IMR-90 (cell line): ENCODE data around the gene PSMA6. TPM values are rescaled to one million over a fixed set of nuclear protein-coding genes. Genes with fewer than 3 reads are reported as not detected.

ENCODE experiments used
- ATAC-seq: fragments of 200-7000 bp; cut with Tn5 transposase; 2 replicates; pipeline ENCODE4 v1.9.1; 2020; ENCODE audit warnings: low read depth, mild to moderate bottlenecking, moderate library complexity
- BruUV-seq: library from RNA; stranded (reverse); fragments of 400-500 nt; replicated peaks from 2 replicates; lab custom pipeline; 2021; lab: Mats Ljungman, UMichigan
- CTCF ChIA-PET: fragments of 300-600 bp; formaldehyde crosslinking; extraction: SDS; loops from one replicate; lab custom pipeline; 2021; ENCODE audit warnings: antibody characterized with exemption; lab: Yijun Ruan, JAX
- POLR2A ChIA-PET: fragments of 300-600 bp; sonication (Branson Sonifier 250); formaldehyde crosslinking; loops from one replicate; lab custom pipeline; 2022; ENCODE audit warnings: antibody characterized with exemption; ENCODE audit not compliant: unreplicated experiment; lab: Charles Lee
- DNase-seq: peaks from one replicate; pipeline ENCODE4 v3.0.0; 2013
- H2AFZ ChIP-seq: replicated peaks from 2 replicates; pipeline ENCODE3; 2013; ENCODE audit warnings: low read length, mild to moderate bottlenecking; ENCODE audit not compliant: poor library complexity
- H2AK5ac ChIP-seq: 2 replicates; pipeline ENCODE4 v1.6.1; 2013; ENCODE audit warnings: low read depth, low read length, inconsistent platforms
- H2AK9ac ChIP-seq: replicated peaks from 2 replicates; pipeline ENCODE3; 2013; ENCODE audit warnings: mild to moderate bottlenecking, low read depth, low read length, moderate library complexity; ENCODE audit not compliant: poor library complexity
- H2BK120ac ChIP-seq: 2 replicates; pipeline ENCODE4 v1.6.1; 2013; ENCODE audit warnings: low read depth, low read length, inconsistent platforms
- H2BK15ac ChIP-seq: 3 replicates; pipeline ENCODE4 v1.6.1; 2013; ENCODE audit warnings: low read depth, low read length, inconsistent platforms
- H2BK20ac ChIP-seq: 2 replicates; pipeline ENCODE4 v1.6.1; 2013; ENCODE audit warnings: low read depth, mild to moderate bottlenecking, inconsistent platforms, low read length, moderate library complexity
- H2BK5ac ChIP-seq: 2 replicates; pipeline ENCODE4 v1.6.1; 2013; ENCODE audit warnings: mild to moderate bottlenecking, low read depth, low read length, inconsistent platforms; ENCODE audit not compliant: poor library complexity, severe bottlenecking
- H3K14ac ChIP-seq: replicated peaks from 2 replicates; pipeline ENCODE4 v1.6.1; 2013; ENCODE audit warnings: low read depth, low read length, inconsistent platforms
- H3K18ac ChIP-seq: 2 replicates; pipeline ENCODE4 v1.6.1; 2013; ENCODE audit warnings: low read depth, low read length, control low read depth
- H3K23ac ChIP-seq: 2 replicates; pipeline ENCODE4 v1.6.1; 2013; ENCODE audit warnings: low read depth, low read length, inconsistent platforms
- H3K27ac ChIP-seq: 2 replicates; pipeline ENCODE4 v1.5.1; 2013; ENCODE audit warnings: mild to moderate bottlenecking, control low read depth, low read length; ENCODE audit not compliant: insufficient read depth
- H3K27me3 ChIP-seq: 2 replicates; pipeline ENCODE4 v1.6.1; 2013; ENCODE audit warnings: low read length; ENCODE audit not compliant: control insufficient read depth, insufficient read depth
- H3K36me3 ChIP-seq: 2 replicates; pipeline ENCODE4 v1.6.1; 2013; ENCODE audit warnings: low read length, mixed read lengths; ENCODE audit not compliant: control insufficient read depth, insufficient read depth
- H3K4ac ChIP-seq: 2 replicates; pipeline ENCODE4 v1.6.1; 2013; ENCODE audit warnings: low read depth, low read length, inconsistent platforms
- H3K4me1 ChIP-seq: 2 replicates; pipeline ENCODE4 v1.6.1; 2013; ENCODE audit warnings: low read length, mixed read lengths; ENCODE audit not compliant: control insufficient read depth, insufficient read depth
- H3K4me2 ChIP-seq: 2 replicates; pipeline ENCODE4 v1.6.1; 2013; ENCODE audit warnings: low read depth, mild to moderate bottlenecking, control low read depth, low read length, moderate library complexity
- H3K4me3 ChIP-seq: 2 replicates; pipeline ENCODE4 v1.5.1; 2013; ENCODE audit warnings: low read depth, mild to moderate bottlenecking, control low read depth, low read length, moderate library complexity; ENCODE audit not compliant: insufficient read depth
- H3K56ac ChIP-seq: 2 replicates; pipeline ENCODE4 v1.6.1; 2013; ENCODE audit warnings: low read length, inconsistent platforms; ENCODE audit not compliant: insufficient read depth; ENCODE audit errors: extremely low read depth
- H3K79me1 ChIP-seq, 2 experiments: 2 replicates each; pipeline ENCODE4 v1.6.1; 2013; ENCODE audit warnings: low read length in 2 of 2, inconsistent platforms in 1 of 2, low read depth in 1 of 2
- H3K9ac ChIP-seq: 2 replicates; pipeline ENCODE4 v1.6.1; 2013; ENCODE audit warnings: low read depth, low read length, control low read depth
- H3K9me1 ChIP-seq: 2 replicates; pipeline ENCODE4 v1.6.1; 2013; ENCODE audit warnings: low read length, inconsistent platforms; ENCODE audit not compliant: insufficient read depth
- H3K9me3 ChIP-seq: 2 replicates; pipeline ENCODE4 v1.6.1; 2013; ENCODE audit warnings: low read length; ENCODE audit not compliant: control insufficient read depth, insufficient read depth
- H4K20me1 ChIP-seq: 2 replicates; pipeline ENCODE4 v1.6.1; 2013; ENCODE audit warnings: low read length, inconsistent platforms; ENCODE audit not compliant: insufficient read depth
- H4K5ac ChIP-seq: 2 replicates; pipeline ENCODE4 v1.6.1; 2013; ENCODE audit warnings: mild to moderate bottlenecking, low read depth, low read length, control low read depth
- H4K8ac ChIP-seq, 2 experiments: 2 replicates each; pipeline ENCODE4 v1.6.1; 2013; ENCODE audit warnings: low read depth in 2 of 2, low read length in 2 of 2, control low read depth in 1 of 2, inconsistent platforms in 1 of 2
- H4K91ac ChIP-seq: 2 replicates; pipeline ENCODE4 v1.6.1; 2013; ENCODE audit warnings: low read depth, low read length, inconsistent platforms; ENCODE audit not compliant: insufficient read depth
- RAD21 ChIP-seq: IDR thresholded peaks from 2 replicates; pipeline ENCODE4 v1.6.1; 2012; ENCODE audit warnings: low read length, improper control_type of control experiment
- WGBS, 2 experiments: methylation state at CpG; one replicate each; pipeline versions ENCODE4 v1.1.5 to v1.1.7; 2013; ENCODE audit warnings: missing lambda C conversion rate in 2 of 2; ENCODE audit not compliant: insufficient read length in 1 of 2; ENCODE audit errors: extremely low coverage in 2 of 2; 5-methylcytosine and 5-hydroxymethylcytosine counted together
- dilution Hi-C: fragments of 300-500 bp; cut with HindIII; formaldehyde crosslinking; loops from one replicate; pipeline ENCODE4 v1.14.3; 2018; ENCODE audit warnings: low sequenced_read_pairs; ENCODE audit not compliant: unreplicated experiment
- in situ Hi-C: fragments of 300-500 bp; cut with MboI; formaldehyde crosslinking; loops from 3 replicates; pipeline ENCODE4 v1.14.3; 2019; ENCODE audit warnings: low sequenced_read_pairs, inconsistent platforms, mixed read lengths
- intact Hi-C: fragments of 100-400 bp; cut with micrococcal nuclease; formaldehyde crosslinking; loops from 2 replicates; pipeline ENCODE4 v1.10.0; 2022
- polyA plus RNA-seq, 3 experiments: library from polyadenylated mRNA; depleted of rRNA; stranded (reverse); fragments of >200 nt; gene quantifications; 2 replicates each; pipeline ENCODE4 v1.2.3, GENCODE V29; 2012; ENCODE audit warnings: low replicate concordance in 1 of 3
- total RNA-seq: library from RNA; depleted of rRNA; stranded (reverse); fragments of >200 nt; gene quantifications from 2 replicates; pipeline ENCODE4 v1.2.3, GENCODE V29; 2012
- TF ChIP-seq, protein P1 (sequence below): fragments of 150-350 bp; IDR thresholded peaks from 2 replicates; pipeline ENCODE4 v1.6.1; 2017; ENCODE audit warnings: mild to moderate bottlenecking, antibody characterized with exemption, low read length, low read depth

Gene PSMA6
- total and polyA plus RNA-seq, 2 of the 4 experiments (the other 2 are of a cell fraction), result 184 to 530 TPM

DNA sequence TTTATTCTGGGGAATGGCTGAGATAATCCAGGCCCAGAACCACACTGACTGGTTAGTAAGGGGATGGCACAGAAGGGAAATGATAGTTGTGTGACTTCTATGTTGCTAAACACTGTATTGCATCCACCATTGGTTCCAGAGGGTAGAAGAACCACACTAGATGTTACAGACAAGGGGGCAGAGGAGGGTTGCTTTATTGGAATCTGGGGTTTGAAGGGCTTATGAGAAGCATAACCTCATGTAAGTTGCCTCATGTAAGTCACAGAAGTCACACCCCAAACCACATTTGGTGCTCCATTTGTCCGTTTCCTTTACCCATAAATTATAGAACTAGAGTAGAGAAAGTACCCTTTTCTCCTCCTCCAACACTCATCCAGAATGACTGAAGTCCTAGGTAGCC is 5.5 kb upstream of the PSMA6 start:
- no peak overlapping the region for H2BK120ac ChIP-seq
- no peaks in the 10 kb centered on the region for H4K20me1 ChIP-seq
- WGBS, 2 experiments, result no CpG with 5 or more reads among the region's 1 CpG
- no TSS peak for BruUV-seq
- in situ Hi-C loops, result no loop called here
- peaks cover 9% of the 10 kb centered on the region; the same call in 1 of the 2 replicates for H3K9me1 ChIP-seq
- H3K23ac ChIP-seq, result no peak overlapping the region
- TF ChIP-seq RAD21, result no peak
- TF ChIP-seq, protein P1, sequence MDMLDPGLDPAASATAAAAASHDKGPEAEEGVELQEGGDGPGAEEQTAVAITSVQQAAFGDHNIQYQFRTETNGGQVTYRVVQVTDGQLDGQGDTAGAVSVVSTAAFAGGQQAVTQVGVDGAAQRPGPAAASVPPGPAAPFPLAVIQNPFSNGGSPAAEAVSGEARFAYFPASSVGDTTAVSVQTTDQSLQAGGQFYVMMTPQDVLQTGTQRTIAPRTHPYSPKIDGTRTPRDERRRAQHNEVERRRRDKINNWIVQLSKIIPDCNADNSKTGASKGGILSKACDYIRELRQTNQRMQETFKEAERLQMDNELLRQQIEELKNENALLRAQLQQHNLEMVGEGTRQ, result no peak
- H2AK9ac ChIP-seq, result no peak overlapping the region
- no peak overlapping the region for H3K4ac ChIP-seq
- no peak overlapping the region for H2AFZ ChIP-seq
- no peak overlapping the region for H2BK15ac ChIP-seq
- no peak overlapping the region for H3K14ac ChIP-seq
- H3K4me1 ChIP-seq, result no peaks in the 10 kb centered on the region
- no peaks in the 10 kb centered on the region for H3K9me3 ChIP-seq
- ChIA-PET CTCF (interaction anchor here (0.6 to 1.8 kb wide), 2 partner anchors 11 to 22 kb away, joined by 3 to 5 read pairs; no protein-coding TSS in a partner anchor), POLR2A (no interaction called here)
- no peaks in the 10 kb centered on the region for H3K27me3 ChIP-seq
- no peak overlapping the region for H4K91ac ChIP-seq
- no peak overlapping the region for H3K18ac ChIP-seq
- H2BK5ac ChIP-seq, result no peak overlapping the region
- DNase-seq, result no peak
- no peak overlapping the region for H2BK20ac ChIP-seq
- no peaks in the 10 kb centered on the region for H3K79me1 ChIP-seq
- H4K8ac ChIP-seq, result no peak overlapping the region
- ATAC-seq, result no peak
- H4K5ac ChIP-seq, result no peak overlapping the region
- no peak overlapping the region for H3K56ac ChIP-seq
- intact Hi-C loops, result no loop called here
- H2AK5ac ChIP-seq, result no peak overlapping the region
- H3K4me2 ChIP-seq, result no peak overlapping the region
- no peak overlapping the region for H3K27ac ChIP-seq
- no peak overlapping the region for H3K9ac ChIP-seq
- peaks cover 4% of the 10 kb centered on the region; the same call in 1 of the 2 replicates for H3K36me3 ChIP-seq
- dilution Hi-C loops, result no loop called here
- H3K4me3 ChIP-seq, result no peak overlapping the region
